DMS53 (cell line): ENCODE results near the gene SLC26A9.

Source experiments
- DNase-seq: peaks from one replicate; lab custom pipeline; 2025; lab: John Stamatoyannopoulos, UW

Gene SLC26A9

DNA sequence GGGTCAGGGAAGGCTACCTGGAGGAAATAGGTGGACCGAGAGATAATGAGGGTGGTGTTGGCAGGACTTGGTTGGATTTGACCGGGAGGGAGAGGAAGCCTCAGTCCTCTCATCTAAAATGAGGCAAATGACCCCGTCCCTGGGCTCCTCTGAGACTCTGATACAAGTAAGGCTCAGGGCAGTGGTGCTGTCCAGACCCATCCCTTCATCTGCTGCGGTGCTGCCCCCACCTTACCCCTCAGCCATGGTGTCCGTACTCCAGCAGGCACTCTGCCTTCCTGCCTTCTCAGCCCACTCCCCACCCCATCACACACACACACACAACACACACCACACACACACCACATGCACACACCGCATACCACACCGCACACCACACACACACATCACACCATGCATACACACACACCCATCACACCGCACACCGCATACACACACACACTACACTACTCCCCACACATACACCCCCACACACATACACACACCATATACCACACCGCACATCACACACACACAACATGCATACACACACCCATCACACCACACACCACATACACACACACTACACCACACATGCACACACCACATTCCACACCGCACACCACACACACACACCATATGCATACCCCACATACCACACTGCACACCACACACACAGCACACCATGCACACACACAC, 29.4 kb upstream of the SLC26A9 start:
- DNase-seq = peak; percentile 46

GRCh38 chr1:205972081-205972480, 28.8 kb upstream of the SLC26A9 start:
- DNase-seq = no peak

DNA sequence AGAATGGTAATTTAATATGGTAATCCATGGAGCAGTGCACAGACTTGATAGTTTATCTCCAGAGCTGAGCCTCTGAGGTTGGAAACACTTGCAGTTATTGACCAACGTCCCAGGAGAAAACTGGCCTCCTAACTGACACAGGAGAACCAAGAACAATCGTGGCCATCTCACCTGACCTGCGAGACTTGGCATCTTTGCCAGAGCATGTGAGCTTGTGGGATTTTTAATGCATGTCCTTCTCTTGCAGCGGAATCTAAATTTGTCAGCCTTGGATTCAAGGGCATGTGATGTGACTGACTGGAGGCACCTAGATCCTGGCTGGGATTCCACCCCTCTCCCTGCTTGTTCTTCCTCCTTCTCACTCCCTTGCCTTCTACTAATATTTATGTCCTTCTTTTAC, 27.8 kb upstream of the SLC26A9 start:
- DNase-seq = peak; percentile 44

GRCh38 chr1:205970486-205970885, 27.2 kb upstream of the SLC26A9 start:
- DNase-seq = peak; percentile 71

DNA sequence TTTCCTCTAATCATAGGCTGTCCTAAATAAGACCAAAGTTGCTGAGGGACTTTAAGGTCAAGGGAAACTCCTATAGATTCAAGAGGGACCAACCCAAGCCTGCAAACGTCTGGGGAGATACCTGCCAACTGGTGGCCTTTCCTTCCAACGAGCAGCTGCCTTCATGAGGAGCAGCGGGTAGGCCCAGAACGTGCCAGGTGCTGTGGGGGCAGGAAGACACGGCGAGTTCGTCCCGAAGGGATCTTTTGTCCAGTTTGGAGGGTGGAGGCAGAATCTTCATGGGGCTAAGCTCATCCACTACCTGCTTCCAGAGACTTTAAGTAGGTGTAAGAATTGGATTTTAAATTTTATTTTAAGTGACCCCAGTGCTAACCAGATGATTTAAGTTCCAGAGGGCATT, 26.0 kb upstream of the SLC26A9 start:
- DNase-seq = no peak

GRCh38 chr1:205967554-205968335, 24.5 kb upstream of the SLC26A9 start:
- no peak for DNase-seq

GRCh38 chr1:205965036-205965884, 22.0 kb upstream of the SLC26A9 start:
- DNase-seq = peak; percentile 100

DNA sequence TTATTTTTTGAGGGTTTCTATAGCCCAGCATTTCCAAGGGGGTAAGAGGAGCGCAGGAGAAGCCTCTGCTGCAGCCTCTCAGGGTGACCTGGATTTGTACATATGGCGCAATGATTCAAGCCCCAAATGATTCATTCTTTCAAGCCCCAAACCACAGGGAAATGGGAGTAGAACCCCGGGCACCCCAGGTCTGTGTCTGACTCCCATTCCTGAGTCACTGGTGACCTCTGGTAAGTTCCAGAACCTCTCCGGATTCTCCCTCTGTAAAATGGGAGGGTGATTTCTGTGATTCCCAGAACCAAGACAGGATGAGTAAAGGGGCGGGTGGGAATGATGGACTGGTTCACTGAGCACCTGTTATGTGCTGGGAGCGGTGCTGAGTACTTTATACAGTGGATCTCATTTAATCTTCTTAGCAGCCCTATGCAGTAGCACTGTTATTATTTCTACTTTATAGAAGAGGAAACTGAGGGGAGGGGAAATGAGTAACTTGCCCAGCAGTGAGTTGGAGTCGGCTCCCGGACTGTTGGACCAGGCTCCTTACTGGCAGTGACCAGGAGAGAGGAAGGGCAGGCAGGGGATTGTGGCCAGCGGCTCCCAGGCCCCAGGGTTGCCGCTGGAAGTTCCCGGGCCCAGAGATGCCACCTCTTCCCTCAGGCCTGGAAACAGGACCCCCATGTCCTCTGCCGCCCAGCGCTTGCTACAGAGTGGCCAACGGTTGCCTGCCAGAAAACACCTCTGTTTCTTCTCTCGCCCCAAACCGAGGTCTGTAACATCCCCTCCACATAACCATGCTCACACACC, 20.3 kb upstream of the SLC26A9 start:
- no peak for DNase-seq

DNA sequence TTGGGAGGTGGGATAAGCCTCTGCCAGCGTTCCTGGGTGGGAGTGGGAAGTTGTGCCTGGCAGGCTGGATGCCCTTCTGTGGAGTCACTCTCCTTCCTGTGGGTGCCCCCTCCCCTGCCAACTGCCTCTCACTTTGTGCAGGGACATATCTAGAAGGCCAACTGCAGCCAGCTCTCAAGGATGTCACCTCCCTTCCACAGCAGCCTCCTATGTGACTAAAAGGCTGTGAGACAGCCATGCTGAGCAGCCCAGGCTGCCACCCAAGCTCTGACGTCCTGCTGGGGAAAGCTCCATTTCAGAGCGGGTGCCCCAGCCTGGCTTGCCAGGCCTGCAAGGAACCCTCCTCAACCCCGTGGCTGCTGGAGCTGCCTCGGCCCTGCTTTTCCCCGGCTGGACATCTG, 19.6 kb upstream of the SLC26A9 start:
- peak; percentile 50 for DNase-seq

GRCh38 chr1:205961991-205962820, 18.9 kb upstream of the SLC26A9 start:
- DNase-seq = peak; percentile 50

GRCh38 chr1:205961405-205961804, 18.1 kb upstream of the SLC26A9 start:
- DNase-seq = peak; percentile 25

GRCh38 chr1:205959789-205960188, 16.5 kb upstream of the SLC26A9 start:
- no peak for DNase-seq

DNA sequence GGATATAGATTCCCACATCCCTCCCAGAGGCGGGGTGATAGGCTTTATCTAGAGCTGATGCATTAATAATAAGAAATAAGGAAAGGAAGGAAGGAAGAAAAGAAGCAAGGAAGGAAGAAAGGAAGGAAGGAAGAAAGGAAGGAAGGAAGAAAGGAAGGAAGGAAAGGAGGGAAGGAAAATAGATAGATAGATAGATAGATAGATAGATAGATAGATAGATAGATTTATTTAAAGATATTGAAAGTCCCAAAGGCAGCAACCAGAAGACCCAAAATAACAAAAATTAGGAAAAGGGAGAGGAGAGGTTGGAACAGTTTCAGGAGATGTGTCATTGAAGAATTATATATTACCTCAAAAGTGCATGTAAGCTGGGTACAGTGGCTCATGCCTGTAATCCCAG, 12.2 kb upstream of the SLC26A9 start:
- DNase-seq = no peak

- peak; percentile 82 for DNase-seq
Measured at GRCh38 chr1:205954819-205955404, 11.7 kb upstream of the SLC26A9 start.

- DNase-seq = no peak
Measured at GRCh38 chr1:205951746-205952145, 8.5 kb upstream of the SLC26A9 start.

GRCh38 chr1:205950826-205951549, 7.7 kb upstream of the SLC26A9 start:
- DNase-seq = peak; percentile 30

GRCh38 chr1:205950280-205950679, 7.0 kb upstream of the SLC26A9 start:
- DNase-seq = no peak

GRCh38 chr1:205949753-205950152, 6.5 kb upstream of the SLC26A9 start:
- no peak for DNase-seq

DNA sequence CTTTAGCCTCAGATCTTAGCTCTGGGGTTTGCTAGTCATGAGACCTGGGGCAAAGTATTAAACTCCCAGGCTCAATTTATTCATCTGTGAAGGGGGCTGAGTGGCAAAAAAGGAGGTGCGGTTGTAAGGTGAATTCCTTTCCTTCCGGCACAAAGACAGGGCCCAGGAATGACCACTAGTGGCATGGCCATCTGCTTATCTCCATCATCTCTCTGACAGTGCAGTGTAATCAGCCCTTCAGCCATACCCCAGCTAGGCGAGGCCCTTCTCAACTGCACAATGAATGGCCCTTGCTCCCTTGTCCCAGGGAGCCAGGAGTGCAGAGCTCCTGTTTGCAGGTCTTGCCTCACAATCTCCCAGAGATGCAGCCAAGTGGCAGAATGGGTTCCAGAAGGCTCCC, 5.6 kb upstream of the SLC26A9 start:
- DNase-seq = no peak

DNA sequence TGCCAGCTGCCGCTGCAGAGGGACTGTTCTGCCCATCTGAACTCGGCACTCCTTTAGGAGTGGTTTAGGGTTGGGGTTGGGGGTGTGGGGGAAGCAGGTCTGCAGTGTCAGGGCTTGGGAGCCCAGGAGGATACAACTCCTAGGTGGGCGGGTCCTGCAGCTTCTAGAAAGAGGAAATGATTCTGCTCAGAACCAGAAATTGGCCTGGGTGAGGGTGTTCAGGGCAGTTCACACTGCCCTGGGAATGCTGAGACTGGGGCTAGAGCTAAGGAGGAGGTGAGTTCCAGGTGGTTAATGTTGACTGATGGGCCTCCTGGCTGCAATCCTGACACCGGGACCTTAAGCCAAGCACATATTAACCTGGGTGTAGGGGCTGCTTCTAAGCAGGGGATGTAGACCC, 4.8 kb upstream of the SLC26A9 start:
- DNase-seq = peak; percentile 27
